SW480 (cell line): ENCODE measurements around the gene COX8A.

Experiments used
- DNase-seq: peaks from one replicate; pipeline ENCODE4 v3.0.0-alpha.2; 2016; ENCODE audit warnings: low spot score

The COX8A gene

GRCh38 chr11:64003807-64004589, 29.6 kb downstream of the COX8A start:
- peak; percentile 27 for DNase-seq

GRCh38 chr11:64004590-64004984, 30.2 kb downstream of the COX8A start:
- DNase-seq: no peak

- DNase-seq: no peak
Measured at GRCh38 chr11:64005691-64006090, 31.3 kb downstream of the COX8A start.

GRCh38 chr11:64006398-64006797, 32.0 kb downstream of the COX8A start:
- no peak for DNase-seq

- DNase-seq: peak; percentile 66
Measured at GRCh38 chr11:64007160-64007628, 32.8 kb downstream of the COX8A start.

- peak; percentile 73 for DNase-seq
Measured at GRCh38 chr11:64007629-64008282, 33.3 kb downstream of the COX8A start.

GRCh38 chr11:64008283-64008913, 34.0 kb downstream of the COX8A start:
- no peak for DNase-seq

GRCh38 chr11:64008914-64009633, 34.7 kb downstream of the COX8A start:
- no peak for DNase-seq

GRCh38 chr11:64009710-64010109, 35.3 kb downstream of the COX8A start:
- no peak for DNase-seq

GRCh38 chr11:64010783-64011182, 36.4 kb downstream of the COX8A start:
- no peak for DNase-seq

- DNase-seq: no peak
Measured at GRCh38 chr11:64011371-64011770, 37.0 kb downstream of the COX8A start.

- no peak for DNase-seq
Measured at GRCh38 chr11:64013141-64013896, 38.9 kb downstream of the COX8A start.

- no peak for DNase-seq
Measured at GRCh38 chr11:64014356-64014755, 39.9 kb downstream of the COX8A start.

GRCh38 chr11:64015510-64015909, 41.1 kb downstream of the COX8A start:
- no peak for DNase-seq

- no peak for DNase-seq
Measured at GRCh38 chr11:64015935-64016845, 41.8 kb downstream of the COX8A start.

- DNase-seq: no peak
Measured at GRCh38 chr11:64017945-64018224, 43.5 kb downstream of the COX8A start.

GRCh38 chr11:64018310-64018709, 43.9 kb downstream of the COX8A start:
- DNase-seq: no peak

GRCh38 chr11:64019106-64020037, 45.0 kb downstream of the COX8A start:
- DNase-seq: no peak

GRCh38 chr11:64020976-64021756, 46.7 kb downstream of the COX8A start:
- DNase-seq: no peak
